GM18870 (cell line): ENCODE results near the gene DUSP21.
"Not testable (repeated sequence)": the region's sequence is repeated elsewhere in the genome, so short reads cannot be mapped to it uniquely, and the experiment has no call there.

Experiments used
- ATAC-seq: cut with Tn5 transposase; IDR thresholded peaks from one replicate; pipeline ENCODE4 v1.9.1; 2021; ENCODE audit warnings: moderate library complexity; ENCODE audit not compliant: unreplicated experiment

Gene DUSP21

DNA sequence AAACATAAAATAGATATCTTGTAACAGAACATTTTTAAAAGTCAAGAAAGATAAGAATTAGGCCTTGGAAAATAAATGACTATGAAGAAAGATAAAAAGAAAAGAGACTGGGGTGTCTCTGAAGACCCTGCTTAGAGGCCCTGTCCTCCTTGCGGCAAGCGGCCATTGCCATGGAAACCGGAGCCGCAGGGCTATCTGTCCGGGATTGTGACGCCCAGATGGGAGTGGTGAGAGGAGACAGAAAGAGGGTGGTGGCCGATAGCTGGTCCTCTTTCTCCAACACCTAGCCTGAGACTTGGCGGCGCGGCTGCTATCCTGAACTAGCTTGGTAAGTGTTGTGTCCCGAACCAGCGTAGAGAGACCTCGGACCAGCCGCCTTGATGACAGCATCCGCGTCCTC, at the start of gene DUSP21:
Gene DUSP21 (plus strand): TSS at position 269 of the 400 bp plus-strand sequence. CDS start 112 bp downstream, at position 381.
- ATAC-seq: no peak

DNA sequence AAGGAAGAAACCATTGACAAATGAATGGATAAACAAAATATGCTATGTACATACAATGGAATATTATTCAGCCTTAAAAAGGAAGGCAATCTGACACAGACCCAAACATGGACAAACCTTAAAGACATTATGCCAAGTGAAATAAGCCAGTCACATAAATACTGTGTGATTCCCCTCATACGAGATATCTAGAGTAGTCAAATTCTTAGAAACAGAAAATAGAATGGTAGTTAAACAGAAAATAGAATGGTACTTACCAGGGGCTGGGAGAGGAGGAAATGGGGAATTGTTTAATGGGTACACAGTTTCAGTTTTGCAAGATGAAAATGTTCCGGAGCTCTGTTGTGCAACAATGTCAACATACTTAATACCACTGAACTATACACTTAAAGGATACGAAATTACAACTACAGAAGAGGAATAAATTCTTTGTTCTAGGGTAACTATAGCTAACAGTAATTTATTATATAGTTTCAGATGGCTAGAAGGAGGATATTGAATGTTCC, 47.8 kb upstream of the DUSP21 start:
- no peak for ATAC-seq

DNA sequence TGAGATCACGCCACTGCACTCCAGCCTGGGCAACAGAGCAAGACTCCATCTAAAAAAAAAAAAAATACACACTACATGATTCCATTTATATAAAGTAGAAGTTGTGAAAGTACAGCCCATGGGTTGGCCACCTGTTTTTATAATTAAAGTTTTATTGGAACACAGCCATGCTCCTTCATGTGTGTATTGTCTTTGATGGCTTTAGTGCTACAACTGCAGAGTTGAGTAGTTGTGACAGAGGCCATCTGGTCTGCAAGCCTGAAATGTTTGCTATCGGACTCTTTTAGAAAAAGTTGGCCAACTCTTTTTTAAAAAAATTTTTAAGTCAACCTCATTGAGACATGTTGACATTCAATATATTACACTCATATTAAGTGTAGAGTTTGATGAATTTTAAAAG, 41.2 kb upstream of the DUSP21 start:
- no peak for ATAC-seq

DNA sequence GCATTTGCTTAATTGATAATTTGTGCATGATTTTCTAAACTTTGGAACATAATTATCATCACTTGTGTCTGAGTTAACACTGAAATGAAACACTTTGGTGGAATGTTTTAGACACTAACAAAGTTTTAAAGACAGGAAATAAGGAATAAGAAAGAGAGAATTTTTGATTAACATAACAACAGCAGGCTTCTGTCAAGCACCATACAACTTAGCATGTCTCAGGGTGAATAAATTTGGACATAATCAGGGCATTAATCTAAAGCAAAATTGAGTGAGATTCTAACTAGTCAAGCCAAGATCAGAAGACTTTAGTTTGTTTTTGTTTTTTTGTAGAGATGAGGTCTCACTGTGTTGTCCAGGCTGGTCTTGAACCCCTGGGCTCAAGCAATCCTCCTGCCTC, 28.1 kb upstream of the DUSP21 start:
- ATAC-seq: no peak

DNA sequence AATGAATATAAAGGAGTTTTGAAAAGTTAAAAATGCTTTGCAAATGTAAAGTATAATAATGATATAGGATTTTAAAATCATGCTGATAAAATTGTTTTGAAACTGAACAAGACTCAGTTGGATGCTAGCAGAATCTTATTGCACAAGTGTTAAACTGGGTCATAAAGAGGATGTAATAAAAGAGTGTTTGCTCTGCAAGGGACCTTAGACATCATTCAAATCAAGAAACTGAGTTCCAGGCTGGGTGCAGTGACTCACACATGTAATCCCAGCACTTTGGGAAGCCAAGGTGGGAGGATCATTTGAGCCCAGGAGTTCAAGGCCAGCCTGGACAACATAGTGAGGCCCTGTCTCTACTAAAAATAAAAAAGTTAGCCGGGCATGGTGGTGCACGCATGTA, 27.5 kb upstream of the DUSP21 start:
- ATAC-seq: no peak

DNA sequence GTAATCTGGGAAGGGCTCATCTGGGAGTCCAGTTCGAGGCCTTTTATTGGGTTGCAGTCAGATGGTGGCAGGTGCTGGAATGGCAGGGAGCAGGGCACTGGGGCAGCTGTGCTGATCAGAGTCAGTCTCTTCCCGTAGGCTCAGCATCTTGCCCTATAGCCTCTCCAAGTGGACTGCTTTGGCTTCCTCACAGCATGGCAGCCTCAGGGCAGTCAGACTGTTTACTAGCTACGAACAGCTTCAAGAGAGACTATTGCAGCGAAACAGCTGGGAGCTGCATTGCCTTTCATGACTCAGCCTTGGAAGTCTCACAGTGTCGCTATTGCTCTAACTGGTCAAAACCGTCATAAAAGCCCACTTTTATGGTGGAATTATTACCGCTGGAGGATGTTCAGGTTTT, 26.8 kb upstream of the DUSP21 start:
- ATAC-seq: no peak

DNA sequence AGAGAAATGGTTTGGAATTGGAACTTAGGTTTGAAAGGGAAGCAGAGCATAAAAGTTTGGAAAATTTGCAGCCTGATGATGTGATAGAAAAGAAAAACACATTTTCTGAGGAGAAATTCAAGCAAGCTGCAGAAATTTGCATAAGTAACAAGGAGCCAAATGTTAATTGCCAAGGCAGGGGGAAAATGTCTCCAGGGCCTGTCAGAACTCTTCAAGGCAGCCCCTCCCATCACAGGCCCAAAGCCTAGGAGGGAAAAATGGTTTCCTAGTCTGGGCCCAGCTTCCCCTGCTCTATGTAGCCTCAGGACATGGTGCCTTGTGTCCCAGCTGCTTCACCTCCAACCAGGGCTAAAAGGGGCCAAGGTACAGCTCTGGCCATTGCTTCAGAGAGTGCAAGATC, 21.2 kb upstream of the DUSP21 start:
- no peak for ATAC-seq

DNA sequence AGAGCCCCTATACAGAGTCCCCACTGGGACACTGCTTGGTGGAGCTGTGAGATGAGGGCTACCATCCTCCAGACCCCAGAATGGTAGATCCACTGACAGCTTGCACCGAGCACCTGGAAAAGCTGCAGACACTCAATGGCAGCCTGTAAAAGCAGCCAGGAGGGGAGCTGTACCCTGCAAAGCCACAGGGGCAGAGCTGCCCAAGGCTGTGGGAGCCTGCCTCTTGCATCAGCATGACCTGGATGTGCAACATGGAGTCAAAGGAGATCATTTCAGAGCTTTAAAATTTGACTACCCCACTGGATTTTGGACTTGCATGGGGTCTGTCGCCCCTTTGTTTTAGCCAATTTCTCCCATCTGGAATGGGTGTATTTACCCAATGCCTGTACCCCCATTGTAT, 20.6 kb upstream of the DUSP21 start:
- ATAC-seq: not testable (repeated sequence)

DNA sequence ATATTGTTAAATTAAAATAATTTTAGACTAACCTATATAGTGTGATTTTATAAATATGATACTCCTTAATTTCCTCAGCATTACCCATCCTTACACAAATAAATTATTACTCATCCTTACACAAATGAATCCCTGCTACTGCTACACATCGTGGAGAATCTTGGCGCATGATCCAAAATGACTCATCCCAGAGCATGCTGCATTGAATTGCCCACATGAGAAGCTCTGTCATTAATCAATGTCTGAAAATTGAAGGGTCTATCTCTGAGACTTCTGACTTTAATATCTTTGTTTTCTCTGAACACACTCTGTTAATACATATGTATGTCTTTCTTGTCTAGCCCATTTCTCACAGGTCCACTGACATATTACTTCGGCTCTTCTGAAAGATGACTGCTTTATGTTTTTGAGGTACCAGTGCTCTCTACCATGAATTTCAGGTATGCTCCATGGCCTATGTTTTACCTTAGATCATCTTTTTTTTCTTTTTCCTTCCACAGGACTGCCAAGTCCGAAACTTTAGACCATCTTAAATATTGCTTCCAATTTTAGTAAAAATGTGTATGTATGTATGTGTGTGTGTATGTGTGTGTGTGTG, 15.7 kb upstream of the DUSP21 start:
- ATAC-seq: no peak

DNA sequence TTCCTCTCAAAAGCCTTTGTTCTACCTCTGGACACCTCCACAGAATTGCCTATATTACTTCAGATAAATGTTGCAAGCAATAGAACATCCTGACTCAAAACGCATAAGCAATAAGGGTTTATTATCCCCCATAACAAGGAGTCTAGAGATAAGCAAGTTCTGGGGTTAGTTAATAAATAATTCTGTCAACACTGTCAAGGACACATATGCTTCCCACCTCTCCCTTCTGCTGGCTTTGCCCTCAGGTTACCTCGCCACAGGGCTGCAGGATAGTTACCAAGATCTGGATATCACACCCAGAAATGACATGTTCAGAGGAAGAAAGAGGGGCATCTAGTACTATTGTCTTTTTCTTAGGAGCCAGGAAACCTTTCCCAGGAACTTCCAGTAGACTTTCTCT, 14.0 kb upstream of the DUSP21 start:
- no peak for ATAC-seq

DNA sequence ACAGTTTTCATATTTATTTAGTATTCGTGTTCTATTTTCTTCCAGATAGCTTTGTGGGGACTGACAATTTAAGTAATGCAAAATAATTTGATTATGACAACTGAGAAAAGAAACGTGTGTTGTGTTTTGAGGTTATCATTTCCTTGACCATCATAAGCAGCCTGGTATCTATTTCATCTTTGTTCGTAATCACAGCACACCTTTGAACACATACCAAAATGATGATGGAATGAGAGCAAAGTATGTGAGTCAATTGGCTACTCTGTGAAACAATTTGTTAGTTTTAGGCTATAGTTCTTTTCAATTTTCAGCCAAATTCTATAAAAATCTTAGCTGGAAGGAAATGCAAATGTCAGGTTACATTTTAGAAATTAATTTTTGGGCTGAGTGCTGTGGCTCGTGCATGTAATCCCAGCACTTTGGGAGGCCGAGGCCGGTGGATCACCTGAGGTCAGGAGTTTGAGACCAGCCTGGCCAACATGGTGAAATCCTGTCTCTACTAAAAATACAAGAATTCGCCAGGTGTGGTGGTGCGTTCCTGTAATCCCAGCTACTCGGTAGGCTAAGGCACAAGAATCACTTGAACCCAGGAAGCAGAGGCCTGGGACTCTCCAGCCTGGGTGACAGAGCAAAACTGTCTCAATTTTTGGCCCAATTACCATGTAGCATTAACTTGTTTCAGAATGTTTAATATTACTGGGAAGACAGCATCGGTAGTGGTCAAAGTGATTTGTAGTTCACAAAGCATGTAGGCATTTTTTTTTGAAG, 1.1 kb upstream of the DUSP21 start:
- no peak for ATAC-seq

DNA sequence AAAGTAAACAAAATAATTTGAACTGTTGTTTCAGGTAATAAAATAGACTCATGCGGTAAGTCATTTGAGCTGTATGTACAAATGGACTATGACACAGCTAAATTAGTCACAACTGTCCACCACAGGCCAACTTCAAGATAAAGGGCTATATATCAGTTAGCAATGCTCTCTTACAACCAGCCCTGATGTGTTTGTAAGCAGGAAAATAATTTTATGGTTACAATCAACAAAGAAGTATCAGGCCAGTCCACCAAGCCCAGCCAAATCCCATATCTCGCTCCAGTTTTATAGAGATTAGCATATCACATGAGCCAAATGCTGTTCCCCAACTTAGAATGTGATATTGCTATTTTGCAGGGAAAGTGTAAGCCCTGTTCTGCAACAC, 511 bp upstream of the DUSP21 start:
- no peak for ATAC-seq

DNA sequence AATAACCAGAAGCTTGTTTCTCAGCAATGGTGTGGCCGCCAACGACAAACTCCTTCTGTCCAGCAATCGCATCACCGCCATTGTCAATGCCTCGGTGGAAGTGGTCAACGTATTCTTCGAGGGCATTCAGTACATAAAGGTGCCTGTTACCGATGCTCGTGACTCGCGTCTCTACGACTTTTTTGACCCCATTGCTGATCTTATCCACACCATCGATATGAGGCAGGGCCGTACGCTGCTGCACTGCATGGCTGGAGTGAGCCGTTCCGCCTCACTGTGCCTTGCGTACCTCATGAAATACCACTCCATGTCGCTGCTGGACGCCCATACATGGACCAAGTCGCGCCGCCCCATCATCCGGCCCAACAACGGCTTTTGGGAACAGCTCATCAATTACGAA, 383 bp downstream of the DUSP21 start:
- no peak for ATAC-seq

DNA sequence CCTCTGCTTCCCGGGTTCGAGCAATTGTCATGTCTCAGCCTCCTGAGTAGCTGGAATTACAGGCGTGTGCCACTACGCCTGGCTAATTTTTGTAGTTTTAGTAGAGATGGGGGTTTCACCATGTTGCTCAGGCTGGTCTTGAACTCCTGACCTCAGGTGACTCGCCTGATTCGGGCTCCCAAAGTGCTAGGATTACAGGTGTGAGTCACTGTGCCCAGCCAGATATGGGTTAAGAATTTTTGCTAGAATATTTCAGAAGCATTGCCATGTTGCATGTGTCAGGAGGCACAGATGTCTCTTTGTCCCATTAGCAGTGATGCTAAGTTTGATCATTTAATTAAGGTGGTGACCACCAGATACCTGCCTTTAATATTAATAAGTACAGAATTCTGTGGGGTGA, 7.1 kb downstream of the DUSP21 start:
- not testable (repeated sequence) for ATAC-seq

DNA sequence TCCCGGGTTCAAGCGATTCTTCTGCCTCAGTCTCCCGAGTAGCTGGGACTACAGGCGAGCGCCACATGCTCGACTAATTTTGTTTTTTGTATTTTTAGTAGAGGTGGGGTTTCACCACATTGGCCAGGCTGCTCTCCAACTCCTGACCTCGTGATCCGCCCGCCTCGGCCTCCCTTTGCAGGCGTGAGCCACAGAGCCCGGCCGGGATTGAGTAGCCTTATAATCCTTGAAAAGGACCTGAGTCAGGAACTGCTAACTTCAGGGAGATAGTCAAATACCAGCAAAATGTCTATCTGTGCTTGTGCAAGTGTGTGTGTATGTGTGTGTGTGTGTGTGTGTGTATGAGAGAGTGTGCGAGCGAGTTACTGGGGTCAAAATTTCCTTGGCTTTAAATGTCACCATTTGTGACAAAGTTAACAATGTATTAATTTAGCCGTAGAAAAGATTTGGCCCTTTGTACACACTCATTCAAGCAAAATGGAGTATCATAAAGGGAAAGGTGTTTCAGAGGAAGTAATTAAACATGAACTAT, 27.4 kb downstream of the DUSP21 start:
- ATAC-seq: no peak

DNA sequence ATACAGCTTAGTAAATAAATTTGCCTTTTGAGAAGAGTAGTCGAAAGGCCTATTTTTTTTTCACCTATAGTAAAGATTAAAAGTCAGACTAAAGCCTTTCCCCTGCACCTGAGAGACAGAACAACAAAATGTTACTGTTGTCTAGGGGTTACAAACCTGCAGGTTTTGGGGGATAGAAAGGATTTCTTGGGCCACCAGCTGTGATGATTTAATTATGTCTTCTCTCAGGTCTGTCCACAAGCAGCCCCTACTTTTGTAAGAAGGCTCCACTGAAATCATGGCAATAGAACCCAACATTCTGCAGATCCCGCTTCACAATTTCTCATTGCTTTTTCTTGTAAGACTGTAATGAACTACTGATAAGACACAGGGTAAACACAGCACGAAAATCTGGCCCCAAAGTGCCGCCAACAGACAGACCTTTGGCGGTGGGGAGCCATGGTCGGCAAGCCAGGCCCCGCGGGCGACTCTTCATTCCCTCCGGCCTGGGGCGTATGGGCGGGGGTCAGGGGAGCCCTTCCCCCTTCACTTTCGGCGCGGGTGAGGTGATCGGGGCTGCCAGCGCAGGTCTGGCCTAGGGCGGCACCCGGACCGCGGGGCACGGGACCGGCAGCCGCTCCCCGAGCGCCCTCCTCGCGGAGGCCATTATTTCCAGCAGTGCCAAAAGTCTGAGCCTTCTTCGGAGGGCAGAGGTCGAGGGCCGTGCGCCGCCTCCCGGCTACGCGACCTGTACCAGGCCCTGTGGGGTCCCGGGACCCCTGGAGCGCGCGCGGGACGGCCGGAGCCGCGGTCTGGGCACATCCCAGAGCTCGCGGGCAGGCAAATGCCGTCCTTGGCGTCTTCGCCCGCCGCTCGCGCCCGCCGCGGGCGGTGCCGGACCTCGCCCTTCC, 28.4 kb downstream of the DUSP21 start:
- peak; percentile 27 for ATAC-seq

DNA sequence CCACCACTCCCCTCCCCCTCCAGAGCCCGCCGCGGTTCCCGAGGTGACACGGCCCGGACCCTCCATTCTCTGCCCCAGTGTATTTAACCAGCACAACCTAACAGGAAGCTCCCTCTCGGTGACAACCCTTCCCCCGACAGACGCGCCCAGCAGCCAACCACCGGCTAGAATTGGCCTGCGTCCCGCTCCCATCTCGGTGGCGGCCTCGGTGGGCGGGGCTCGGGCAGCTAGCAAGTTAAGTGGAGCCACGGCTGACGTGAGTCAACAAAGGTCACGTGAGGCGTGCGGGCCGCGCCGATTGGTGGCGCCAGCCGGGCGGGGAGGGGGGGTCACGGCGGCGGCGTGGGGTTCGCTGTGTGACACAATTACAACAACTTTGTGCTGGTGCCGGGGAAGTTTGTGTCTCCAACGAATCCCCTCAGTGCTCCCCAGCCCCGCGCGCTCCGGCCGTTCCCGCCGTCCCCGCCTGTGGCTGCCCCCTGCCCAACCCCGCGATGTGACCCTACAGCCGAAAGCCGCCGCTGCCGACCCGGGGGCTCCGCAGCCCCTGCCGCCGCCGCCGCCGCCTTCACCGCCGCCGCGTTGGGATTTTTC, 29.1 kb downstream of the DUSP21 start, which contains the start of gene KDM6A:
Gene KDM6A (plus strand): TSS at position 368 of the 594 bp plus-strand sequence. CDS start 364 bp downstream, outside the sequence.
- peak; percentile 92 for ATAC-seq

DNA sequence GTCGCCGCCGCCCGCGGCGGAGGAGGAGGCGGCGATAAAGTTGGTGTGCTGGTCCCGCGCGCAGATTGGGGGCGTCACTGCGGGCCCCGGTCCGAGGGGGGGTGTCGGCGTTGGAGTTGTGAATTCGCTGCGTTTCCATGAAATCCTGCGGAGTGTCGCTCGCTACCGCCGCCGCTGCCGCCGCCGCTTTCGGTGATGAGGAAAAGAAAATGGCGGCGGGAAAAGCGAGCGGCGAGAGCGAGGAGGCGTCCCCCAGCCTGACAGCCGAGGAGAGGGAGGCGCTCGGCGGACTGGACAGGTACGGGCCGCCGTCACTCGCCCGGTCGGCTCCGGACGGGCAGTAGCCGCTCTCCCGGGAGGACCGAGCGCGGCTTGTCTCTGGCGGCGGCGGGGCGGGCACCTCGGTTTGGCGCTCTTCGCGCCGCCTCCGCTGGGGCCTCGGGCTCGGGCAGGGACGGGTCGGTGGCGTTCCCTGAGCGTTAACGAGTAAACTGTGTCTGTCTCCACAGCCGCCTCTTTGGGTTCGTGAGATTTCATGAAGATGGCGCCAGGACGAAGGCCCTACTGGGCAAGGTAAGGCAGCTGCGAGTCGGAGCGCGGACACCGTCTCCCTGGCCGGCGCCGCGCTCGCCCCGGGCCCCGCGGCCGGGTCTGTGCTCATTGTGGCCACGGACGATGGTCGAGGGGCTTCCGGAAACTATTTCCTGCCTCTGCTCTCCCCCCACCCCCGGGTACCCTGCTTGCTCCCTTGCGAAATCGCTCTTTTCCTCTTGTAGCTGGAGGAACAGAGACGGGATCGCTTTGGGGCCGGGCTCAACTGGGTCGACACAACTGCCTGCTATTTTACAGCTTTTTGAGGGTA, 29.8 kb downstream of the DUSP21 start:
- ATAC-seq: no peak

DNA sequence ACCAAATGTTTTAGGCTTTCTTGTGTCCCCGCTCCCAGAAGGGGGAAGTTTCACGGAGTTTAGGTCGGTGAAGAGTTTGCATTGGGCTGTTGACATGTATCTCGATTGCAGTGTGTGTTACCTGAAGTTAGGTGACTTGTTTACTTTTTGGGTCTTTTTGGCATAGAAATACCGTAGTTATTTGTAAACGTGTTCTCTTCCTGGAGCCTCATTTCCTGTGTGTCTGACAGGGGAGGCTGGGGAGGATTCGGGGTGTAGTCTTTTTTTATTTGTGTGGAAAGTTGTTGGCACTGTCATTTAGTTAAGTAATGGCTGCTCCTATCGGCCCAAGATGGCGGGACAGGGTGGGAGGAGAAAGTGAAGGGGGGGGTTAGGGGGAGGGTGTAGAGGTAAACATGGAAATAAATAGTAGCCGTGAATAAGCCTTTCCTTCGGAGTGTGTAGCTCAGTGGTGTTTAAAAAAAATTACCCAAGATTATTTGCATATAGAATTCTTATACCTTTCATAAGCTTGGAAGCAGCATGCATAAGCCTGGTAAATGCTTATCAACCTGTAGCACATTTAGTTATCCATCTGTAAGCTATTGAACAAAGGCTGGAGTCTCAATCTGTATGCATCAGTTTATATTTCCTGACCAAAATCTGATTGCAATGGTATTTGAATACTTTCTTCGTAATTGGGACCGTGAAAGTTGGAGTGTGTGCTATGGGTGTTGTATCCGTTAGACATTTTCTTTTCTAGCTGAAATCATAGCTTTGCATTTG, 30.8 kb downstream of the DUSP21 start:
- ATAC-seq: no peak
